Measurements from ENCODE around the gene SMARCD3. TPM values are rescaled to one million over a fixed set of nuclear protein-coding genes. Genes with fewer than 3 reads are reported as not detected.

The SMARCD3 gene
- total and polyA plus RNA-seq, 2 of the 4 experiments (the other 2 are of a cell fraction): 37.5 to 48.5 TPM

DNA sequence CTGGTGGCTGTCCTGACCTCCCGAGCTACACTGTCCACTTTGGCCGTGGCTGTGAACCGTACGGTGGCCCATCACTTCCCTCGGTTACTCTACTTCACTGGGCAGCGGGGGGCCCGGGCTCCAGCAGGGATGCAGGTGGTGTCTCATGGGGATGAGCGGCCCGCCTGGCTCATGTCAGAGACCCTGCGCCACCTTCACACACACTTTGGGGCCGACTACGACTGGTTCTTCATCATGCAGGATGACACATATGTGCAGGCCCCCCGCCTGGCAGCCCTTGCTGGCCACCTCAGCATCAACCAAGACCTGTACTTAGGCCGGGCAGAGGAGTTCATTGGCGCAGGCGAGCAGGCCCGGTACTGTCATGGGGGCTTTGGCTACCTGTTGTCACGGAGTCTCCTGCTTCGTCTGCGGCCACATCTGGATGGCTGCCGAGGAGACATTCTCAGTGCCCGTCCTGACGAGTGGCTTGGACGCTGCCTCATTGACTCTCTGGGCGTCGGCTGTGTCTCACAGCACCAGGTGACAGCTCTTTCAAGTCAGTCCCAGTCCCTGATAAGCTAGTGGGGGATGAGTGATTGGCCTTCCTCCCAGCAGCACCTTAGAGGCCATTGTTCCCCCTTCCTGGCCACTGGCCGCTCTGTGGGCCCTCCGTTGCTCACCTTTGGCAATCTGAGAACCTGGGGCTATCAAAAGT is 13.3 kb downstream of the SMARCD3 start:
- H2AK5ac ChIP-seq (ENCODE audit: low read depth, low read length): no peak overlapping the region
- no peak overlapping the region for H2BK5ac ChIP-seq (ENCODE audit: low read depth, low read length, poor library complexity, severe bottlenecking)
- peaks cover 70% of the 10 kb centered on the region for H4K20me1 ChIP-seq (ENCODE audit: insufficient read depth, low read length)
- no peak overlapping the region for H3K4ac ChIP-seq (ENCODE audit: low read depth, low read length)
- BruUV-seq (replicated peaks): no TSS peak
- H3K23ac ChIP-seq (ENCODE audit: low read depth, low read length): no peak overlapping the region
- dilution Hi-C loops (cut with HindIII; ENCODE audit: low sequenced_read_pairs, unreplicated experiment): no loop called here
- no peak overlapping the region for H3K56ac ChIP-seq (ENCODE audit: extremely low read depth, insufficient read depth, low read length)
- intact Hi-C loops (cut with micrococcal nuclease): no loop called here
- H3K4me1 ChIP-seq (ENCODE audit: control insufficient read depth, insufficient read depth, low read length): peaks cover 12% of the 10 kb centered on the region
- no peak overlapping the region for H3K4me3 ChIP-seq (ENCODE audit: insufficient read depth, low read depth, low read length)
- no peak overlapping the region for H4K91ac ChIP-seq (ENCODE audit: insufficient read depth, low read depth, low read length)
- ChIA-PET POLR2A (ENCODE audit: unreplicated experiment) (no interaction called here), CTCF (no interaction called here)
- H4K8ac ChIP-seq (ENCODE audit: low read depth in 2 of 2, low read length in 2 of 2): no peak overlapping the region
- H2BK15ac ChIP-seq (ENCODE audit: low read depth, low read length): no peak overlapping the region
- H3K4me2 ChIP-seq (ENCODE audit: low read depth, low read length): no peak overlapping the region
- H3K9me1 ChIP-seq (ENCODE audit: insufficient read depth, low read length): 0 out of 2 replicates have a peak, but pooled peaks cover 4% of the 10 kb centered on the region
- in situ Hi-C loops (cut with MboI; ENCODE audit: low sequenced_read_pairs): no loop called here
- H3K14ac ChIP-seq (replicated peaks; ENCODE audit: low read depth, low read length): no peak overlapping the region
- H2AFZ ChIP-seq (replicated peaks; ENCODE audit: low read length, poor library complexity): no peak overlapping the region
- peaks cover 55% of the 10 kb centered on the region for H3K36me3 ChIP-seq (ENCODE audit: control insufficient read depth, insufficient read depth, low read length)
- no peaks in the 10 kb centered on the region for H3K27me3 ChIP-seq (ENCODE audit: control insufficient read depth, insufficient read depth, low read length)
- no peak overlapping the region for H4K5ac ChIP-seq (ENCODE audit: low read depth, low read length)
- no peak overlapping the region for H2BK20ac ChIP-seq (ENCODE audit: low read depth, low read length)
- no peak overlapping the region for H3K18ac ChIP-seq (ENCODE audit: low read depth, low read length)
- peak overlapping the region; percentile 42 for H2AK9ac ChIP-seq (replicated peaks; ENCODE audit: low read depth, low read length, poor library complexity)
- no peak for DNase-seq
- no peak overlapping the region for H2BK120ac ChIP-seq (ENCODE audit: low read depth, low read length)
- no peak overlapping the region for H3K27ac ChIP-seq (ENCODE audit: insufficient read depth, low read length)
- H3K9ac ChIP-seq (ENCODE audit: low read depth, low read length): no peak overlapping the region
- H3K9me3 ChIP-seq (ENCODE audit: control insufficient read depth, insufficient read depth, low read length): no peaks in the 10 kb centered on the region
- peaks cover 0 to 74% of the 10 kb centered on the region in 2 experiments; a peak in 3 of 4 replicates for H3K79me1 ChIP-seq (ENCODE audit: low read depth in 1 of 2, low read length in 2 of 2)
- WGBS, 2 experiments (ENCODE audit: extremely low coverage in 2 of 2, insufficient read length in 1 of 2): 90% methylated on average over 19 of the region's 28 CpGs; no CpG with 5 or more reads in 1 of the 2 experiments
- TF ChIP-seq MXI1 (IDR thresholded peaks at IDR 0.05; ENCODE audit: borderline replicate concordance, low read depth, low read length) (no peak), MAZ (IDR thresholded peaks at IDR 0.05; ENCODE audit: borderline replicate concordance, low read depth, low read length) (no peak)
- no peak for ATAC-seq (ENCODE audit: low read depth)
